NCI-H510A (cell line): Measurements from ENCODE around the gene RALGAPA2.
"Not testable (repeated sequence)": the region's sequence is repeated elsewhere in the genome, so short reads cannot be mapped to it uniquely, and the experiment has no call there.

Experiments used
- DNase-seq: peaks from one replicate; lab custom pipeline; 2025; lab: John Stamatoyannopoulos, UW

RALGAPA2 gene

GRCh38 chr20:20367575-20368417, 344.6 kb downstream of the RALGAPA2 start, which contains the start of gene INSM1:
Gene INSM1 (plus strand): TSS chr20:20368104. CDS start chr20:20368268, 164 bp downstream.
- peak; percentile 98 for DNase-seq

GRCh38 chr20:20366876-20367574, 345.4 kb downstream of the RALGAPA2 start:
- DNase-seq, result peak; percentile 70

- peak; percentile 92 for DNase-seq
Measured at GRCh38 chr20:20366551-20366875, 345.9 kb downstream of the RALGAPA2 start.

- no peak for DNase-seq
Measured at GRCh38 chr20:20365480-20366161, 346.8 kb downstream of the RALGAPA2 start.

- DNase-seq, result peak; percentile 34
Measured at GRCh38 chr20:20364593-20365479, 347.6 kb downstream of the RALGAPA2 start.

- peak; percentile 90 for DNase-seq
Measured at GRCh38 chr20:20363799-20364592, 348.4 kb downstream of the RALGAPA2 start.

GRCh38 chr20:20363434-20363798, 349.0 kb downstream of the RALGAPA2 start:
- peak; percentile 84 for DNase-seq

GRCh38 chr20:20362774-20363433, 349.5 kb downstream of the RALGAPA2 start:
- peak; percentile 97 for DNase-seq

- peak; percentile 50 for DNase-seq
Measured at GRCh38 chr20:20360464-20360863, 352.0 kb downstream of the RALGAPA2 start.

- no peak for DNase-seq
Measured at GRCh38 chr20:20359628-20360027, 352.8 kb downstream of the RALGAPA2 start.

GRCh38 chr20:20358801-20359200, 353.6 kb downstream of the RALGAPA2 start:
- DNase-seq, result peak; percentile 78

GRCh38 chr20:20355503-20355902, 356.9 kb downstream of the RALGAPA2 start:
- not testable (repeated sequence) for DNase-seq

GRCh38 chr20:20353576-20353975, 358.9 kb downstream of the RALGAPA2 start:
- DNase-seq, result no peak

- no peak for DNase-seq
Measured at GRCh38 chr20:20344476-20344875, 368.0 kb downstream of the RALGAPA2 start.

- no peak for DNase-seq
Measured at GRCh38 chr20:20343932-20344331, 368.5 kb downstream of the RALGAPA2 start.
